GM18498 (cell line): ENCODE data around the gene EPRS1.
A peak's percentile ranks its signal among the peaks of the same experiment; 100 is the strongest.
"Not testable (repeated sequence)": the region's sequence is repeated elsewhere in the genome, so short reads cannot be mapped to it uniquely, and the experiment has no call there.

Experiments used
- ATAC-seq: cut with Tn5 transposase; IDR thresholded peaks from one replicate; pipeline ENCODE4 v1.9.1; 2021; ENCODE audit warnings: mild to moderate bottlenecking, moderate library complexity; ENCODE audit not compliant: unreplicated experiment

EPRS1 gene

DNA sequence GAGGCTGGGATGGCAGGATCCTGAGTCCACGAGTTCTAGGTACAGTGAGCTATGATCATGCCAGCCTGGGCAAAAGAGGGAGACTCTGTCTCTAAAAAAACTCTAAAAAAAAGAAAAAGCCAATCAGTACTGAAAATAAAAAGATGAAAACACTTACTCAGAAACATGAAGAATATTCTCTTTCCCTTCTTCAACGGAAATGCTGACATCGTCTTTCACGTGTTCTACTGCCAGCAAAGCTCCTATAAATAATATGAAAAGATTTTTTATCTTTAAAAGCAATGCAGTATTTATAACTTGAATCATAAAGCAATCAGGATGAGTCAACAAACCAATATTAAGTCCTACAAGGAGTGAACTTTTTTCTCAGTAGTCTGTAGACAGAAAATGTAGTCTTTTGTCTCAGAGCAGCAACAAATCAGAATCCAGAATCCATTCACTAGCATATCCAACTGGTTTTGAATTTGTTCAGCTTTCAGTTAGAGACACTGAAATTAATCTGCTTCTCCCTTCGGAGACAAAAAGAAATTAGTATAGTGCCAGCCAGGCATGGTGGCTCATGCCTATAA, 6.2 kb downstream of the EPRS1 start:
- ATAC-seq, result no peak

GRCh38 chr1:220038640-220039039, 7.7 kb downstream of the EPRS1 start:
- no peak for ATAC-seq

GRCh38 chr1:220037810-220038209, 8.5 kb downstream of the EPRS1 start:
- not testable (repeated sequence) for ATAC-seq

GRCh38 chr1:220032911-220033310, 13.4 kb downstream of the EPRS1 start:
- ATAC-seq, result no peak

DNA sequence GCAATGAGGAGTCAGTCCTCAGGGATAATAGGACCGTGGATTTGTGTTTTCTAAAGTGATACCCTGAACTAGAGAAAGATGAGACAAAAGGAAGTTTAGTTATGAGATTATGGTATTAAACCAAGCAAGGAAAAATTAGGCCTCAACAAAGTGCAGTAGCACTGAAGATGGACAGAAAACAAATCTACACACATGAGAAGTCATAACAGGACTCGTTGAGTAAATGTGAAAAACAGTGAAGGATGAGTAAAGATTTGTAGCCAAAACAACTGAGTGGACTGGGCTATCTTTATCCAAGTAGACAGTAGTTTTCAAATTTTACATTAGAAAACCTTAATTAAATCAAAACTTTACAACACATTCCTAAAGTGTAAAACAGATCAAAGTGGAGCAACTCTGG, 15.0 kb downstream of the EPRS1 start:
- ATAC-seq, result no peak

GRCh38 chr1:220028346-220028895, 17.9 kb downstream of the EPRS1 start:
- no peak for ATAC-seq

DNA sequence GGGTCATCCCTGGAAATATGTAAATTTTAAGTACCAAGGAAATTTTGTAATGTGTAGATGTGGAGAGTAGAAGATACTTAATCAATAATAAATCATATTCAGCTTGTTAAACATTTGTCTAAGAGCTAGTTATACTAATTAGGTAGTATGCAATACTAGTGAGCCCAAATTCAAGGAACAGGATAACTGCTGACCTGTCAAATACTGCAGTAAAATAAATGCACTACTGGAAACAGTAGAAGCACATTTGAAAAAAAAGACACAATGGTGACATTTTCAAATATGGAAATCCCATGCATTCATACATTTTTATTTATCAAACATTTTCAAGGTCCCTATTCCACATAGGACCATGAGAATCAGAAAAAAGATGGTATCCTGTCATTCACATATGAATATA, 27.2 kb downstream of the EPRS1 start:
- ATAC-seq, result no peak

GRCh38 chr1:220013497-220013896, 32.8 kb downstream of the EPRS1 start:
- peak; percentile 56 for ATAC-seq

DNA sequence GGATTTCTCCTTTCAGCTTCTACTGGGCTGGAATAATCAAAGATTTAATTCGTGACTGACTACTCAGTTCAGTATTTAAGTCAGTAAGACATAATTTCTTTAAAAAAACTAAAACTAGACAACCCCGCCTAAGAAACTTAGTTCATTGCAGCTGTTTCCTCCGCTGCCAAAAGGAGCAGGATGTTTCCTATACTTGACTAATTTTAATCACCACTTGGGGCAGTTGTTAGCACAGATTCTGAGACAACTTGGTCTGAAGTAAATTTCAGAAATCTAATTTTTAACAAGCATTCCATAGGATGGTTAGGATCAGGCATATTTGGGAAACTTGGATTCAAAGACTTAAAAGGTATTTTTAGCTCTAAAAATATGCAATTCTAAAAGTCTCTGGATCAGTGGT, 34.0 kb downstream of the EPRS1 start:
- no peak for ATAC-seq

DNA sequence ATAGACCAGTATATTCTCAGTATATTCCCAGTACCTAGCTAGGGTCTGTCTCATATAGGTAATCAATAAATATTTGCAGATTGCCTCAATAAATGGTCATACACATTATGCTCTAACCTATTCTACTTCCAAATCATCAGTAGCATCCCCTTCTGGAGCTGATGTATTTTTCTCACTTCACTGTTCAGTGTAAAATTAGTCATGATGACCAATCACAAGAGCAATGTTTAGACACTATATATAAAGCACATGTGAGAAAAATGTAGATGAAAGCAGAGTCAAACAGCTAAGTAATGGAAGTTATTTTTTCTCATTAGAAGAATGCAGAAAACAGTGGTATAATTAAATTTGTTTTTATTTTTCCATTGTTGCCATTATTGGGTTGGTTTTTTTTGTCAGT, 34.7 kb downstream of the EPRS1 start:
- no peak for ATAC-seq

GRCh38 chr1:220007438-220007837, 38.9 kb downstream of the EPRS1 start:
- ATAC-seq, result no peak

GRCh38 chr1:220005489-220005888, 40.8 kb downstream of the EPRS1 start:
- ATAC-seq, result no peak

DNA sequence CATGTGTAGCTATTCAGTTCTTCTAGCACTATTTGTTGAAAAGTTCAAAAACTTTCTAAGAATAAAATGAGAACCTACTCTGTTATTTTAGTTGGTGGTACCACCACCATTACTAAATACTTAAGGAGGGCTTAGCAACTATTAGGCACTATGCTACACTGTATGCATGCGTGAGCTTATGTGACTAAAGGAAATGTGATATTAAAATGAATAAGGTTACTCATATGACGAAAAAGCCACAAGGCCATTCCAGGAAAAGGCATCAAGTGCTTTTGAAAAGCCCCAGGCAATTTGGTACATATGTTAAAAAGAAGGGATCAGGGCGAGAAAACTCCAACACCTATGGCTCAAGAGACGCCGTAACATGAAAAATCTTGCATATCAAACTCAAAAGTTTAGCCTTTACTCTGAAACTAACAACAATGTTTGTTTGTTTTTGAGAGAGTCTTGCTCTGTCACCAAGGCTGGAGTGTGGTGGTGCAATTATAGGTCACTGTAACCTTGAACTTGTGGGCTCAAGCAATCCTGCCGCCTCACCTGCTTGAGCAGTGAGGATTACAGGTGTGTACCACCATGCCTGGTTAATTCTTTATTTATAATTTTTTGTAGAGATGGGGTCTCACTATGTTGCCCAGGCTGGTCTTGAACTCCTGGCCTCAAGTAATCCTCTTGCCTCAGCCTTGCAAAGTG, 42.5 kb downstream of the EPRS1 start:
- no peak for ATAC-seq

- ATAC-seq, result no peak
Observed at GRCh38 chr1:220003015-220003414, 43.3 kb downstream of the EPRS1 start.

DNA sequence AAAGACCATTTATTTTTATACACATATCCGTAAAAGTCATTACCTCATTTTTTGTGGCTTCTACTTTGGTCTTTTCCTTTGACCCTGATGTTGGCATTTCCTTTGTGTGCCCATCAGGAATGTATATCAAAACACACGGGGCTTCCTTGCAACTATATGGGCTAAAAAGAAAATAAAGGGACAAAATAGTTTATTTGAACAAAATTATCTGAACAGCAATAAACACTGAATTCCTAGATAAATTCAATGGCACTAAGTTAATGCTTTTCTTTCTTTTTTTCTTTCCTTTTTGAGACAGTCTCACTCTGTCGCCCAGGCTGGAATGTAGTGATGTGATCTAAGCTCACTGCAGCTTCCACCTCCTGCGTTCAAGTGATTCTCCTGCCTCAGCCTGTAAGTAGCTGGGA, 45.2 kb downstream of the EPRS1 start:
- no peak for ATAC-seq

DNA sequence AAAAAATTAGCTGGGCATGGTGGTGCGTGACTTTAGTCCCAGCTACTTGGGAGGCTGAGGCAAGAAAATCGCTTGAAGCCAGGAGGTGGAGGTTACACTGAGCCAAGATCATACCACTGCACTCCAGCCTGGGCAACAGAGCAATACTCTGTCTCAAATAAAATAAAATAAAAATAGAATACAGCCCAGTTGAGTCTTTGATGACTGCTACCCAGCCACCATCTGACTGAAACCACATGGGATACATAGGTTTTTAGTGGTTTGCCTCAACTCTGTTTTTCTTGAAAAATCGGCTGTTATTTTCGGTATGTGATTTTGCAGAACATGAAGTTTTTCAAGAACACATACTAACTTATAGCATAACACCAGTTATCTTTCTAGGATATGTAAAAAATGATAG, 46.5 kb downstream of the EPRS1 start:
- ATAC-seq, result no peak
